Endometrial microvascular endothelial cells (primary cell): ENCODE results near the gene FAM20C. TPM values are rescaled to one million over a fixed set of nuclear protein-coding genes. Genes with fewer than 3 reads are reported as not detected.
"Not testable (repeated sequence)": the region's sequence is repeated elsewhere in the genome, so short reads cannot be mapped to it uniquely, and the experiment has no call there.

ENCODE experiments used
- in situ Hi-C: cut with HindIII; loops from 2 replicates; pipeline ENCODE4 v1.10.0; 2017; ENCODE audit warnings: low sequenced_read_pairs, low pct_unique_long_range_greater_than_20kb; ENCODE audit errors: inconsistent ontology term
- total RNA-seq: library from RNA; depleted of rRNA; stranded (reverse); fragments of >200 nt; gene quantifications from one replicate; pipeline ENCODE4 v1.2.3, GENCODE V29; 2015; ENCODE audit errors: inconsistent ontology term

Gene FAM20C
- total RNA-seq, 1 donor from 2014 or later: 9.3 TPM

DNA sequence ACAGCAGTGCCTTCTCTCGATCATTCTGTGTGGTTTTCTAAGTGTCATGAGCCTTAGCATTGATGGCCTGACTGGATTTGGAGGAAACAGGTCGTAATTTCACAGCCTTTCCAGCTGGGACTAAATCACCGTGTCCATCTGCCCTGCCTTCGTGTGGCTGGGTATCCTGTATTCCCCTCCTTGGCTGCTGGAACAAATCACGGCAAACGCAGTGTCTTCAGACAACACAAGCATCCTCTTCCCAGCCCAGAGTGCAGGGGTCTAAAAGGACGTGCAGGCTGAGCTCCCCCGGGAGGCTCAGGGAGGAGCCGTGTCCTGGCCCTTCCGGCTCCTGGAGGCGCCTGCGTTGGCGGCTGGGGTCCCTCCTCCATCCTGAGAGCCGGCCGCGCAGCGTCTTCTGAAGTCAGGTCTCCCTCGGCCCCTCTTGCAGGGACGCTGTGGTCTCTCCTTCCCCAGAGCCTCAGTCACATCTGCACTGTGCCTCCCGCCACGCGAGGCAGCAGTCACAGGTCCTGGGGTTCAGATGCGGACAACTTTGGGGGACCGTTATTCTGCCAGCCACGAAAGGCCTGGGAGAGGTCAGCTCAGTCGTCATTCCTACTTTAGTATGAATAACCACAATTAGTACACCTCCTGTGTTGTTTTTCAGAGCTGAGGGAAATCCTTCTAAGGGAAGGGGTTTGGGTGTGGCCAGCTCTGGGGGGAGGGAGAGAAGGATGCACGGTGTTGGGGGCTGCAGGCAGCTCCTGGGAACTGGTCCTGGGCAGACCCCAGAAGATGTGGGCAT lies 41.1 kb downstream of the FAM20C start:
- in situ Hi-C loops: no loop called here

- in situ Hi-C loops: no loop called here
Observed at GRCh38 chr7:234051-234707, 41.8 kb downstream of the FAM20C start.

GRCh38 chr7:234708-235553 lies 42.6 kb downstream of the FAM20C start:
- in situ Hi-C loops: no loop called here

GRCh38 chr7:235576-236395 lies 43.4 kb downstream of the FAM20C start:
- in situ Hi-C loops: no loop called here

DNA sequence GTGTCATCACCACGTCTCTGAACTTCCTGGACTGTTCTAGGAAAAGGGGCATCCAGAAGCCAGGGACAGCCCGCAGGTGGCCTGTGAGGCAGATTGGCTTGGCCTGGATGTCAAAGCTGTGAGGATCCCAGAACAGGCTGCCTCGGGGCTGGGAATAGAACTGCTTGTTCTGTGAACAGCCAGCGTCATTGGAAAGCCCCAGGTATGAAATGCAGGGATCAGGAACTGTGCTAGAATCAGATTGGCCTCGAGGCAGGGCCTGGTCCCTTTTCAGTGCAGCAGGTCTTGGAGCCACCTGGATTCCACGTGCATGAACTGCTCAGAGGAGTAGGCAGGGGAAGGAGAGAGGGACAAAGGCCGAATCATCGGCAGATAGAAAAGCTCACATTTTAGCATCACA lies 44.6 kb downstream of the FAM20C start:
- in situ Hi-C loops: no loop called here

GRCh38 chr7:237385-237784 lies 45.0 kb downstream of the FAM20C start:
- in situ Hi-C loops: no loop called here

- in situ Hi-C loops: no loop called here
Observed at GRCh38 chr7:240146-240676, 47.8 kb downstream of the FAM20C start.

- in situ Hi-C loops: no loop called here
Observed at GRCh38 chr7:240887-241421, 48.6 kb downstream of the FAM20C start.

DNA sequence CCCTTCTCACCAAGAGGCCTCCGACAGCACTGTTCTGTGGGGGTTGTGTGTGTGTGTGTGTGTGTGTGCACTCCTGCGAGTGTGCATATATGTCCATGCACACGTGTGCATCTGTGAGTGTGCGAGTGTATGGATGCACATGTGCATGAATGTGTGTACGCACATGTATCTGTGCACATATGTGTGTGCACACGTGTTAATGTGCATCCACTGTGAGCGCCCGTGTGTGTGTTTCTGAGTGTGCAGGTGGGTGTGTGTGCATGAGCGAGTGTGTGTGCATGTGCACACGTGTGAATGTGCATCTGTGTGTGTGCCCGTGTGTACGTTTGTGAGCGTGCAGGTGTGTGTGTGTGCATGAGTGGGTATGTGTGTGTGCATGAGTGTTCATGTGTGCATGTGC lies 49.1 kb downstream of the FAM20C start:
- in situ Hi-C loops: no loop called here

DNA sequence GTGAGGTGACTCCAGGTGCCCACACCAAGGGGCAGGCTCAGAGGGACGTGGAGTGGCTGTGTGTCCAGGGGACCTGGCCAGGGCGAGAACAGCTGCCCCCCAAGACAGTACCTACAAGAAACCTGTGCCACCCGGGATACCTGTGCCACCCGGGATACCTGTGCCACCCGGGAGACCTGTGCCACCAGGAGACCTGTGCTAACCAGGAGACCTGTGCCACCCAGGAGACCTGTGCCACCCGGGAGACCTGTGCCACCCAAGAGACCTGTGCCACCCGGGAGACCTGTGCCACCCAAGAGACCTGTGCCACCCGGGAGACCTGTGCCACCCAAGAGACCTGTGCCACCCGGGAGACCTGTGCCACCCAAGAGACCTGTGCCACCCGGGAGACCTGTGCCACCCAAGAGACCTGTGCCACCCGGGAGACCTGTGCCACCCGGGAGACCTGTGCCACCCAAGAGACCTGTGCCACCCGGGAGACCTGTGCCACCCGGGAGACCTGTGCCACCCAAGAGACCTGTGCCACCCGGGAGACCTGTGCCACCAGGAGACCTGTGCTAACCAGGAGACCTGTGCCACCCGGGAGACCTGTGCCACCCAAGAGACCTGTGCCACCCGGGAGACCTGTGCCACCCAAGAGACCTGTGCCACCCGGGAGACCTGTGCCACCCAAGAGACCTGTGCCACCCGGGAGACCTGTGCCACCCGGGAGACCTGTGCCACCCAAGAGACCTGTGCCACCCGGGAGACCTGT lies 50.6 kb downstream of the FAM20C start:
- in situ Hi-C loops: not testable (repeated sequence)

GRCh38 chr7:243580-243978 lies 51.2 kb downstream of the FAM20C start:
- in situ Hi-C loops: not testable (repeated sequence)

DNA sequence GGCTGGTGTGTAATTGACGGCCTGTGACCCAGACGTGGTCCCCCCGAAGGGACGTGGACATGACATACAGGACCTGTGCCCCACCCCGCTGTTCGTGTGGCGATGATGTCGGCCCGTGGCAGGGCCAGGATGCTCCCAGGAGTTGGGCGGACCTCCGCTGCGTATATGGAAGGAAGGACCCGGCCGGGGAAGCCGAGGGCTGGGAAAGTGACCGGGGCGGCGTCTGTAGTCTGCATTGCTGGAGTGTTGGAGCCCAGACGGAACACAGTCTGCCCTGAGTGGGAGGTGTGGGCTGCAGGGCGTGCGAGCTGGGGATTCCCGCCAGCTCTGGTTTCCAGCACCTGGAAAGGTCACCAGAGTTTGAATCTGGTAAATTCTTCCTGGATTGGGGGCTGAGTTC lies 52.6 kb downstream of the FAM20C start:
- in situ Hi-C loops: no loop called here

- in situ Hi-C loops: no loop called here
Observed at GRCh38 chr7:245574-246295, 53.4 kb downstream of the FAM20C start.

GRCh38 chr7:246451-246850 lies 54.1 kb downstream of the FAM20C start:
- in situ Hi-C loops: no loop called here

DNA sequence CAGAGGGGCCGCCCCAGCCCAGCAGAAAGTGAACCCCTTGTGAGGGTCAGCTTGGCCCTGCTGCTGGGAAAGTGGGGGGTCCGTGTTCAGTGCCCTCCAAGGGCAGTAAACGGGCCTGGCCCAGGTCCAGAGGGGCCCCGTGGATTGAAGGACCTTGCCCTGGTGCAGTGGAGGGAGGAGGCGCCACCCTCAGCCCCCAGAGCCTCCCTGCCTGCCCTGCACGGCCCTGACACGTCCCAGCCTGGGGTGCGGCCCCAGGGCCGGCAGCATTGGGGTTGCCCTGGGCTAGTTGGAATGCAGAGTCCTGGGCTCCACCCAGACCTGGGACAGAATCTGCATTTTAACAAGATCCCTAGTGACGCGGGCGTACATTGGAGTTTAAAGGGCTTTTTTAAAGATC lies 54.8 kb downstream of the FAM20C start:
- in situ Hi-C loops: no loop called here

GRCh38 chr7:247636-248035 lies 55.3 kb downstream of the FAM20C start:
- in situ Hi-C loops: no loop called here

DNA sequence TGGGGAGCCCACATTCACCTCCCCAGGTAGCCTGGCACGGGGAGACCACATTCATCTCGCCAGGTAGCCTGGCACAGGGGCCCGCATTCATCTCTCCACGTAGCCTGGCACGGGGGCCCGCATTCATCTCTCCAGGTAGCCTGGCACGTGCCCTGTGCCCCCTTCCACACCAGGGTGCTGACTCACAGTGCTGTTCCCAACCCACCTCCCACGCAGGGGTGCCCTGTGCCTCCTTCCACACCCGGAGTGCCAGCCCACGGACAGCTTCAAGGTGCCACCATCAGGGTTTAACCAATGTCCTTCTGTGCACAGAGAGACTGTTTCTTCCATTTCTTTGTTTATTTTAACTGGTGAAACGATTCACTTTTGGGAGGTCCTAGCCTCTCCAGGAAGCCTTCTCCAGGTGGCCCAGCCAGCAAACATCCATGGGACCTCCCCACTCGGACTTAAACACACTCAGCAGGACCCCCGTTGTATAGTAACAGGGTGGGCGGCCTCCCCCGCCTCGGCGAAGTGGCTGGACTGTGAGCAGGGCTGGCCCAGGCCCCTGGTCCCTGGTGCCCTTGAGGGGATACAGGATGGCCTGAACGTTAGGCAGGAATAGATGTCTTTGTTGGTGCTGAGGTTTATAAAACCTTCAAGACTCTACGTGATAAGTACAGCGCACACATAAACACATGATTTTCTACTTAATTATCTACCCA lies 56.5 kb downstream of the FAM20C start:
- in situ Hi-C loops: no loop called here
